Astrocyte of the cerebellum (primary cell): ENCODE measurements around the gene MTHFSD.

ENCODE experiments used
- DNase-seq: peaks from one replicate; pipeline ENCODE4 v3.0.0-alpha.2; 2011; ENCODE audit warnings: low read depth
- H3K4me3 ChIP-seq: 2 replicates; pipeline ENCODE4 v1.5.1; 2011; ENCODE audit warnings: mild to moderate bottlenecking, low read depth, low read length, moderate library complexity
- CTCF ChIP-seq: IDR thresholded peaks from 2 replicates; pipeline ENCODE4 v1.5.1; 2012; ENCODE audit warnings: low read length, low read depth, moderate library complexity, mild to moderate bottlenecking; ENCODE audit errors: missing control alignments
- in situ Hi-C: cut with HindIII; loops from 2 replicates; pipeline ENCODE4 v1.10.0; 2017; ENCODE audit warnings: low sequenced_read_pairs

MTHFSD gene

GRCh38 chr16:86490859-86491639, 64.0 kb downstream of the MTHFSD start:
- DNase-seq, result no peak
- no peak for TF ChIP-seq CTCF
- in situ Hi-C loops, result no loop called here
- H3K4me3 ChIP-seq, result no peak overlapping the region

GRCh38 chr16:86485746-86486145, 69.3 kb downstream of the MTHFSD start:
- DNase-seq, result no peak
- H3K4me3 ChIP-seq, result no peak overlapping the region
- no peak for TF ChIP-seq CTCF
- in situ Hi-C loops, result no loop called here

DNA sequence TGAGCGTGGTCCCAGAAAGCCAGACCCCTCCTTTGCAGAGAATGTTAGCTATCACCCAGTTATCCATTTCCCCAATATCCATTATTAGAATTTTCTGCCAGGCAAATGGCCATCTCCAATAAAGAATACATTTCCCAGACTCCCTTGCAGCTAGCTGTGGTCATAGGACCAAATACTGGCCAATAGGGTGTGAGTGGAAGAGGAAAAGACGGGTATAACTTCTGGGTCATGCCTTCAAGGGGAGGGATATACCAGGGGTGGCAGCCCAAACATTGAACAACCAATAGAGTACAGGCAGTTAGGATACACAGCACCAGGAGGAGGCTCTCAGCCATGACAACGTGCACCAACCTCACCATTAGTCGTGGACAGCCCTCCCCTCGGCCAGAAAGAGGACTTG, 70.8 kb downstream of the MTHFSD start:
- in situ Hi-C loops, result no loop called here
- no peak for TF ChIP-seq CTCF
- DNase-seq, result no peak
- H3K4me3 ChIP-seq, result no peak overlapping the region

- in situ Hi-C loops, result no loop called here
- TF ChIP-seq CTCF, result no peak
- no peak overlapping the region for H3K4me3 ChIP-seq
- DNase-seq, result no peak
Observed at GRCh38 chr16:86481607-86482006, 73.4 kb downstream of the MTHFSD start.

- TF ChIP-seq CTCF, result no peak
- in situ Hi-C loops, result no loop called here
Observed at GRCh38 chr16:86480444-86480843, 74.6 kb downstream of the MTHFSD start.

More at GRCh38 chr16:86480444-86480843, 74.6 kb downstream of the MTHFSD start:
- no peak overlapping the region for H3K4me3 ChIP-seq
- DNase-seq, result no peak
